Measurements from ENCODE around the gene TMEM11.

The TMEM11 gene

GRCh38 chr17:21209511-21210175 lies 4.3 kb downstream of the TMEM11 start:
- Histone ChIP-seq H3K27me3 (ENCODE audit: control insufficient read depth, insufficient read depth, low read length) (no peaks in the 10 kb centered on the region), H3K27ac (ENCODE audit: low read depth, low read length) (no peak overlapping the region), H3K9ac (ENCODE audit: low read depth, low read length) (no peak overlapping the region), H3K4me3 (ENCODE audit: low read depth, low read length) (no peak overlapping the region), H3K4me1 (ENCODE audit: control insufficient read depth, insufficient read depth, low read length) (peaks cover 24% of the 10 kb centered on the region), H3K36me3 (ENCODE audit: control insufficient read depth, insufficient read depth, low read length) (peaks cover 33% of the 10 kb centered on the region), H3K9me3 (ENCODE audit: control insufficient read depth, insufficient read depth, low read length) (no peaks in the 10 kb centered on the region)

GRCh38 chr17:21208352-21208751 lies 5.6 kb downstream of the TMEM11 start:
- Histone ChIP-seq H3K27me3 (ENCODE audit: control insufficient read depth, insufficient read depth, low read length) (no peaks in the 10 kb centered on the region), H3K9ac (ENCODE audit: low read depth, low read length) (no peak overlapping the region), H3K27ac (ENCODE audit: low read depth, low read length) (no peak overlapping the region), H3K4me1 (ENCODE audit: control insufficient read depth, insufficient read depth, low read length) (peaks cover 25% of the 10 kb centered on the region), H3K9me3 (ENCODE audit: control insufficient read depth, insufficient read depth, low read length) (no peaks in the 10 kb centered on the region), H3K4me3 (ENCODE audit: low read depth, low read length) (no peak overlapping the region), H3K36me3 (ENCODE audit: control insufficient read depth, insufficient read depth, low read length) (peaks cover 33% of the 10 kb centered on the region)

GRCh38 chr17:21204935-21205334 lies 9.0 kb downstream of the TMEM11 start:
- H3K27ac ChIP-seq (ENCODE audit: low read depth, low read length) = no peak overlapping the region
- no peaks in the 10 kb centered on the region for H3K27me3 ChIP-seq (ENCODE audit: control insufficient read depth, insufficient read depth, low read length)
- H3K9ac ChIP-seq (ENCODE audit: low read depth, low read length) = no peak overlapping the region
- no peak overlapping the region for H3K4me3 ChIP-seq (ENCODE audit: low read depth, low read length)
- H3K4me1 ChIP-seq (ENCODE audit: control insufficient read depth, insufficient read depth, low read length) = peaks cover 27% of the 10 kb centered on the region
- H3K9me3 ChIP-seq (ENCODE audit: control insufficient read depth, insufficient read depth, low read length) = no peaks in the 10 kb centered on the region
- peaks cover 20% of the 10 kb centered on the region for H3K36me3 ChIP-seq (ENCODE audit: control insufficient read depth, insufficient read depth, low read length)

GRCh38 chr17:21202512-21202911 lies 11.4 kb downstream of the TMEM11 start:
- Histone ChIP-seq H3K27me3 (ENCODE audit: control insufficient read depth, insufficient read depth, low read length) (no peaks in the 10 kb centered on the region), H3K36me3 (ENCODE audit: control insufficient read depth, insufficient read depth, low read length) (peaks cover 14% of the 10 kb centered on the region), H3K4me3 (ENCODE audit: low read depth, low read length) (no peak overlapping the region), H3K4me1 (ENCODE audit: control insufficient read depth, insufficient read depth, low read length) (peaks cover 34% of the 10 kb centered on the region), H3K27ac (ENCODE audit: low read depth, low read length) (no peak overlapping the region), H3K9me3 (ENCODE audit: control insufficient read depth, insufficient read depth, low read length) (no peaks in the 10 kb centered on the region), H3K9ac (ENCODE audit: low read depth, low read length) (no peak overlapping the region)

- peaks cover 20% of the 10 kb centered on the region for H3K36me3 ChIP-seq (ENCODE audit: control insufficient read depth, insufficient read depth, low read length)
- no peaks in the 10 kb centered on the region for H3K9me3 ChIP-seq (ENCODE audit: control insufficient read depth, insufficient read depth, low read length)
- H3K4me3 ChIP-seq (ENCODE audit: low read depth, low read length) = no peak overlapping the region
- no peak overlapping the region for H3K27ac ChIP-seq (ENCODE audit: low read depth, low read length)
- H3K27me3 ChIP-seq (ENCODE audit: control insufficient read depth, insufficient read depth, low read length) = no peaks in the 10 kb centered on the region
- H3K4me1 ChIP-seq (ENCODE audit: control insufficient read depth, insufficient read depth, low read length) = peaks cover 34% of the 10 kb centered on the region
- H3K9ac ChIP-seq (ENCODE audit: low read depth, low read length) = no peak overlapping the region
These were observed 12.1 kb downstream of the TMEM11 start for GRCh38 chr17:21201874-21202273.

- Histone ChIP-seq H3K9ac (ENCODE audit: low read depth, low read length) (0 out of 2 replicates have a peak overlapping the region, but pooled peaks have one; percentile 31), H3K9me3 (ENCODE audit: control insufficient read depth, insufficient read depth, low read length) (no peaks in the 10 kb centered on the region), H3K4me3 (ENCODE audit: low read depth, low read length) (no peak overlapping the region), H3K27ac (ENCODE audit: low read depth, low read length) (peak overlapping the region; percentile 88), H3K36me3 (ENCODE audit: control insufficient read depth, insufficient read depth, low read length) (peaks cover 20% of the 10 kb centered on the region), H3K27me3 (ENCODE audit: control insufficient read depth, insufficient read depth, low read length) (no peaks in the 10 kb centered on the region), H3K4me1 (ENCODE audit: control insufficient read depth, insufficient read depth, low read length) (peaks cover 34% of the 10 kb centered on the region)
These were observed 12.7 kb downstream of the TMEM11 start for GRCh38 chr17:21201298-21201595.

- Histone ChIP-seq H3K27ac (ENCODE audit: low read depth, low read length) (peak overlapping the region; percentile 88), H3K36me3 (ENCODE audit: control insufficient read depth, insufficient read depth, low read length) (peaks cover 20% of the 10 kb centered on the region), H3K9ac (ENCODE audit: low read depth, low read length) (no peak overlapping the region), H3K4me3 (ENCODE audit: low read depth, low read length) (peak overlapping the region; percentile 40), H3K9me3 (ENCODE audit: control insufficient read depth, insufficient read depth, low read length) (no peaks in the 10 kb centered on the region), H3K27me3 (ENCODE audit: control insufficient read depth, insufficient read depth, low read length) (no peaks in the 10 kb centered on the region), H3K4me1 (ENCODE audit: control insufficient read depth, insufficient read depth, low read length) (peaks cover 34% of the 10 kb centered on the region)
These were observed 13.2 kb downstream of the TMEM11 start for GRCh38 chr17:21200590-21201297.

- Histone ChIP-seq H3K4me3 (ENCODE audit: low read depth, low read length) (peak overlapping the region; percentile 40), H3K9ac (ENCODE audit: low read depth, low read length) (0 out of 2 replicates have a peak overlapping the region, but pooled peaks have one; percentile 7), H3K27ac (ENCODE audit: low read depth, low read length) (peak overlapping the region; percentile 88)
These were observed 14.1 kb downstream of the TMEM11 start for GRCh38 chr17:21199856-21200255.

GRCh38 chr17:21199311-21199710 lies 14.7 kb downstream of the TMEM11 start:
- H3K9ac ChIP-seq (ENCODE audit: low read depth, low read length) = 0 out of 2 replicates have a peak overlapping the region, but pooled peaks have one; percentile 7
- no peaks in the 10 kb centered on the region for H3K9me3 ChIP-seq (ENCODE audit: control insufficient read depth, insufficient read depth, low read length)
- H3K4me3 ChIP-seq (ENCODE audit: low read depth, low read length) = no peak overlapping the region; the same call in 1 of the 2 replicates
- peaks cover 20% of the 10 kb centered on the region for H3K36me3 ChIP-seq (ENCODE audit: control insufficient read depth, insufficient read depth, low read length)
- H3K27ac ChIP-seq (ENCODE audit: low read depth, low read length) = peak overlapping the region; percentile 88
- no peaks in the 10 kb centered on the region for H3K27me3 ChIP-seq (ENCODE audit: control insufficient read depth, insufficient read depth, low read length)
- H3K4me1 ChIP-seq (ENCODE audit: control insufficient read depth, insufficient read depth, low read length) = peaks cover 25% of the 10 kb centered on the region

More at GRCh38 chr17:21199856-21200255, 14.1 kb downstream of the TMEM11 start:
- no peaks in the 10 kb centered on the region for H3K27me3 ChIP-seq (ENCODE audit: control insufficient read depth, insufficient read depth, low read length)
- peaks cover 28% of the 10 kb centered on the region for H3K4me1 ChIP-seq (ENCODE audit: control insufficient read depth, insufficient read depth, low read length)
- H3K36me3 ChIP-seq (ENCODE audit: control insufficient read depth, insufficient read depth, low read length) = peaks cover 20% of the 10 kb centered on the region
- H3K9me3 ChIP-seq (ENCODE audit: control insufficient read depth, insufficient read depth, low read length) = no peaks in the 10 kb centered on the region

- Histone ChIP-seq H3K27ac (ENCODE audit: low read depth, low read length) (no peak overlapping the region), H3K4me1 (ENCODE audit: control insufficient read depth, insufficient read depth, low read length) (peaks cover 25% of the 10 kb centered on the region), H3K4me3 (ENCODE audit: low read depth, low read length) (no peak overlapping the region), H3K36me3 (ENCODE audit: control insufficient read depth, insufficient read depth, low read length) (peaks cover 20% of the 10 kb centered on the region), H3K9ac (ENCODE audit: low read depth, low read length) (no peak overlapping the region), H3K27me3 (ENCODE audit: control insufficient read depth, insufficient read depth, low read length) (no peaks in the 10 kb centered on the region), H3K9me3 (ENCODE audit: control insufficient read depth, insufficient read depth, low read length) (no peaks in the 10 kb centered on the region)
These were observed 15.6 kb downstream of the TMEM11 start for GRCh38 chr17:21198411-21198810.

- peaks cover 24% of the 10 kb centered on the region for H3K4me1 ChIP-seq (ENCODE audit: control insufficient read depth, insufficient read depth, low read length)
- no peaks in the 10 kb centered on the region for H3K9me3 ChIP-seq (ENCODE audit: control insufficient read depth, insufficient read depth, low read length)
- no peak overlapping the region for H3K27ac ChIP-seq (ENCODE audit: low read depth, low read length)
- H3K9ac ChIP-seq (ENCODE audit: low read depth, low read length) = no peak overlapping the region
- peaks cover 20% of the 10 kb centered on the region for H3K36me3 ChIP-seq (ENCODE audit: control insufficient read depth, insufficient read depth, low read length)
- H3K4me3 ChIP-seq (ENCODE audit: low read depth, low read length) = no peak overlapping the region
- no peaks in the 10 kb centered on the region for H3K27me3 ChIP-seq (ENCODE audit: control insufficient read depth, insufficient read depth, low read length)
These were observed 17.8 kb downstream of the TMEM11 start for GRCh38 chr17:21196126-21196525.

Measured in HUES48 (cell line).